H1 (cell line): Measurements from ENCODE around the gene DCAF15. TPM values are rescaled to one million over a fixed set of nuclear protein-coding genes. Genes with fewer than 3 reads are reported as not detected.
"Not testable (repeated sequence)": the region's sequence is repeated elsewhere in the genome, so short reads cannot be mapped to it uniquely, and the experiment has no call there.

ENCODE experiments used
- CTCF ChIA-PET: fragments of 300-600 bp; sonication (Branson Sonifier 250); formaldehyde crosslinking; loops from one replicate; lab custom pipeline; 2021; ENCODE audit not compliant: partially characterized antibody; lab: Charles Lee
- POLR2A ChIA-PET: fragments of 300-600 bp; sonication (Branson Sonifier 250); formaldehyde crosslinking; loops from one replicate; lab custom pipeline; 2021; ENCODE audit warnings: inconsistent platforms; ENCODE audit not compliant: partially characterized antibody; lab: Charles Lee
- DNase-seq, 2 experiments: peaks; one replicate each; pipeline versions ENCODE4 v3.0.0 to v3.0.0-alpha.2; 2010 to 2022; ENCODE audit warnings: low spot score in 2 of 2, low read depth in 1 of 2, mixed read lengths in 1 of 2
- FAIRE-seq: peaks from 2 replicates; lab custom pipeline; 2011; peaks lifted over from hg19 to GRCh38; lab: Jason Lieb, UNC
- H2AFZ ChIP-seq: 2 replicates; pipeline ENCODE4 v1.8.1; 2012; ENCODE audit warnings: low read length, inconsistent platforms
- H2AK5ac ChIP-seq: 2 replicates; pipeline ENCODE4 v1.6.1; 2013; ENCODE audit warnings: low read depth, low read length
- H2BK120ac ChIP-seq: replicated peaks from 2 replicates; pipeline ENCODE3; 2013; ENCODE audit warnings: low read depth, low read length, inconsistent platforms
- H2BK12ac ChIP-seq: 2 replicates; pipeline ENCODE4 v1.6.1; 2013; ENCODE audit warnings: low read depth, low read length
- H2BK15ac ChIP-seq: 2 replicates; pipeline ENCODE4 v1.6.1; 2013; ENCODE audit warnings: low read length
- H2BK20ac ChIP-seq: 2 replicates; pipeline ENCODE4 v1.6.1; 2013; ENCODE audit warnings: low read length
- H2BK5ac ChIP-seq: 2 replicates; pipeline ENCODE4 v1.6.1; 2013; ENCODE audit warnings: low read depth, low read length
- H3K14ac ChIP-seq: 2 replicates; pipeline ENCODE4 v1.6.1; 2013; ENCODE audit warnings: inconsistent platforms; ENCODE audit not compliant: insufficient read length
- H3K18ac ChIP-seq: 2 replicates; pipeline ENCODE4 v1.6.1; 2013; ENCODE audit warnings: low read length; ENCODE audit errors: extremely low read depth
- H3K23ac ChIP-seq: 2 replicates; pipeline ENCODE4 v1.6.1; 2013; ENCODE audit warnings: inconsistent platforms; ENCODE audit not compliant: insufficient read length
- H3K23me2 ChIP-seq: 2 replicates; pipeline ENCODE4 v1.6.1; 2013; ENCODE audit warnings: low read depth, low read length
- H3K27ac ChIP-seq: 2 replicates; pipeline ENCODE4 v1.6.1; 2011; ENCODE audit warnings: low read depth, low read length, inconsistent platforms
- H3K27me3 ChIP-seq, 4 experiments: replicated peaks in 1 of 4; 1 replicate in 1 of 4; 2 replicates in 3 of 4; pipeline versions ENCODE4 v1.6.1 to v1.8.1; 2011 to 2013; ENCODE audit warnings: low read length in 3 of 4, mild to moderate bottlenecking in 3 of 4, inconsistent platforms in 2 of 4, mixed read lengths in 2 of 4, moderate library complexity in 1 of 4; ENCODE audit not compliant: control insufficient read depth in 3 of 4, insufficient read depth in 3 of 4; ENCODE audit errors: extremely low read depth in 1 of 4
- H3K36me3 ChIP-seq, 4 experiments: 2 replicates each; pipeline versions ENCODE4 v1.6.1 to v1.8.1; 2011 to 2013; ENCODE audit warnings: mild to moderate bottlenecking in 4 of 4, low read length in 3 of 4, moderate library complexity in 2 of 4, control low read depth in 1 of 4, inconsistent platforms in 1 of 4; ENCODE audit not compliant: insufficient read depth in 4 of 4, control insufficient read depth in 2 of 4
- H3K4ac ChIP-seq: replicated peaks from 2 replicates; pipeline ENCODE3; 2013; ENCODE audit warnings: low read length, low read depth, mixed read lengths, inconsistent platforms; ENCODE audit not compliant: insufficient read length
- H3K4me1 ChIP-seq, 4 experiments: replicated peaks in 1 of 4; 1 replicate in 1 of 4; 2 replicates in 3 of 4; pipeline versions ENCODE4 v1.6.1 to v1.8.1; 2011 to 2013; ENCODE audit warnings: low read length in 3 of 4, inconsistent platforms in 2 of 4, mixed read lengths in 1 of 4; ENCODE audit not compliant: insufficient read depth in 4 of 4, control insufficient read depth in 3 of 4
- H3K4me2 ChIP-seq, 2 experiments: 2 replicates each; pipeline versions ENCODE4 v1.6.1 to v1.8.1; 2011 to 2013; ENCODE audit warnings: low read depth in 2 of 2, low read length in 2 of 2, control low read depth in 1 of 2, inconsistent platforms in 1 of 2, mild to moderate bottlenecking in 1 of 2; ENCODE audit not compliant: insufficient read depth in 1 of 2
- H3K4me3 ChIP-seq, 4 experiments: fragments of 200-600, 300-600 bp in 1 of 4; sonication (generic), shearing (Covaris generic), sonication (Bioruptor Twin) in 1 of 4; 2 replicates each; pipeline versions ENCODE4 v1.5.1 to v1.8.1; 2011 to 2016; ENCODE audit warnings: low read length in 4 of 4, low read depth in 3 of 4, control low read depth in 2 of 4, inconsistent platforms in 2 of 4, mild to moderate bottlenecking in 2 of 4, mixed read lengths in 1 of 4, moderate library complexity in 1 of 4; ENCODE audit not compliant: insufficient read depth in 2 of 4; ENCODE audit errors: extremely low read depth in 1 of 4
- H3K56ac ChIP-seq: replicated peaks from 2 replicates; pipeline ENCODE3; 2013; ENCODE audit warnings: low read depth, mild to moderate bottlenecking, mixed read lengths, low read length, inconsistent platforms; ENCODE audit not compliant: insufficient read length
- H3K79me1 ChIP-seq: 2 replicates; pipeline ENCODE4 v1.6.1; 2013; ENCODE audit warnings: low read depth, low read length, control low read depth
- H3K79me2 ChIP-seq, 2 experiments: 2 replicates each; pipeline versions ENCODE4 v1.6.1 to v1.8.1; 2012 to 2013; ENCODE audit warnings: low read length in 2 of 2, mild to moderate bottlenecking in 2 of 2, inconsistent platforms in 1 of 2; ENCODE audit not compliant: insufficient read depth in 2 of 2, control insufficient read depth in 1 of 2
- H3K9ac ChIP-seq, 4 experiments: replicated peaks in 1 of 4; 1 replicate in 1 of 4; 2 replicates in 3 of 4; pipeline versions ENCODE4 v1.6.1 to v1.8.1; 2011 to 2013; ENCODE audit warnings: low read depth in 3 of 4, low read length in 3 of 4, control low read depth in 2 of 4, mild to moderate bottlenecking in 2 of 4, moderate library complexity in 2 of 4, inconsistent platforms in 1 of 4; ENCODE audit errors: extremely low read depth in 1 of 4
- H3K9me3 ChIP-seq, 2 experiments: 2 replicates each; pipeline versions ENCODE4 v1.6.1 to v1.8.1; 2012 to 2013; ENCODE audit warnings: mild to moderate bottlenecking in 2 of 2, moderate library complexity in 2 of 2, control low read depth in 1 of 2, inconsistent platforms in 1 of 2, low read depth in 1 of 2, low read length in 1 of 2, mixed read lengths in 1 of 2; ENCODE audit not compliant: insufficient read depth in 2 of 2
- H4K20me1 ChIP-seq, 2 experiments: replicated peaks in 1 of 2; 2 replicates each; pipeline versions ENCODE3 to v1.8.1; 2011 to 2013; ENCODE audit warnings: inconsistent platforms in 2 of 2, low read length in 2 of 2, mild to moderate bottlenecking in 1 of 2; ENCODE audit not compliant: insufficient read depth in 2 of 2, control insufficient read depth in 1 of 2
- H4K5ac ChIP-seq: 2 replicates; pipeline ENCODE4 v1.6.1; 2013; ENCODE audit warnings: low read length, low read depth, mixed read lengths, inconsistent platforms; ENCODE audit not compliant: insufficient read length
- H4K8ac ChIP-seq: 2 replicates; pipeline ENCODE4 v1.8.0; 2013; ENCODE audit warnings: mild to moderate bottlenecking, moderate library complexity, low read length, inconsistent platforms; ENCODE audit not compliant: insufficient read depth; ENCODE audit errors: extremely low read depth
- H4K91ac ChIP-seq: replicated peaks from 2 replicates; pipeline ENCODE3; 2013; ENCODE audit warnings: low read length, mixed read lengths, inconsistent platforms; ENCODE audit not compliant: insufficient read length
- WGBS, 2 experiments: shearing (Covaris generic) in 1 of 2; methylation state at CpG; one replicate each; pipeline versions ENCODE4 v1.1.6 to v1.1.7; 2013 to 2015; ENCODE audit warnings: low lambda C conversion rate in 2 of 2, mixed read lengths in 2 of 2, inconsistent platforms in 1 of 2, low coverage in 1 of 2, missing lambda C conversion rate in 1 of 2; ENCODE audit not compliant: insufficient replicate concordance in 2 of 2, insufficient coverage in 1 of 2, insufficient read length in 1 of 2; ENCODE audit errors: extremely low coverage in 1 of 2, missing lambda C conversion rate in 1 of 2; 5-methylcytosine and 5-hydroxymethylcytosine counted together
- polyA plus RNA-seq, 7 experiments: library from polyadenylated mRNA; depleted of rRNA in 3 of 7; stranded (reverse) in 5 of 7; unstranded in 2 of 7; fragments of >200 nt in 5 of 7; fragments of 200-250 nt in 2 of 7; gene quantifications; 1 replicate in 5 of 7; 2 replicates in 1 of 7; 4 replicates in 1 of 7; pipeline versions ENCODE4 v1.2.1 to v1.2.3, GENCODE V29; 2011 to 2013; ENCODE audit warnings: missing spikeins in 2 of 7, mixed read lengths in 2 of 7
- total RNA-seq: library from RNA; stranded (reverse); fragmentation: NEBNext Ultra II Directional; extraction: Animal tissue kit (Norgen Biotek cat#: 25700); gene quantifications from 2 replicates; pipeline ENCODE4 v1.2.1, GENCODE V29; 2021

Gene DCAF15
- total and polyA plus RNA-seq, 2 of the 8 experiments (the other 6 are each of a cell fraction or from before 2014, with no cell fraction given), result 68.7 to 80.8 TPM

DNA sequence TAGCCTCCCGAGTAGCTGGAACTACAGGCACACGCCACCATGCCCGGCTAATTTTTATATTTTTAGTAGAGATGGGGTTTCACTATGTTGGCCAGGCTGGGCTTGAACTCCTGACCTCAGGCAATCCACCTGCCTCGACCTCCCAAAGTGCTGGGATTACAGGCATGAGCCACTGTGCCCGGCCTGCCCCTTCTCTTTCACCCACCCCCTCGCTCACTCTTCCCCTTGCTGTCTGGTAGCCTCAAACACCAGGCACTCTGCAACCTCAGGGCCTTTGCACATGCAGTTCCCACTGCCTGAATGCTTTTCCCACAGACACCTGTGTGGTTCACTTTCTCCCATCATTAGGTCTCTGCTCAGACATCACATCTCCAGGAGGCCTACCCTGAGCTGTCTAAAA is 30.2 kb upstream of the DCAF15 start:
- not testable (repeated sequence) for H3K27me3 ChIP-seq, H3K18ac ChIP-seq, H4K5ac ChIP-seq, H3K79me2 ChIP-seq, FAIRE-seq, H3K4me1 ChIP-seq, H2BK20ac ChIP-seq, H2BK5ac ChIP-seq, H2AK5ac ChIP-seq, H3K9ac ChIP-seq, H3K79me1 ChIP-seq, H2BK120ac ChIP-seq, H3K14ac ChIP-seq, DNase-seq, H2BK12ac ChIP-seq, H3K27ac ChIP-seq, H2AFZ ChIP-seq, H3K23ac ChIP-seq, H3K23me2 ChIP-seq, H4K20me1 ChIP-seq, H3K56ac ChIP-seq, H4K91ac ChIP-seq, H3K4ac ChIP-seq, H3K4me3 ChIP-seq, H4K8ac ChIP-seq, H2BK15ac ChIP-seq, H3K4me2 ChIP-seq
- POLR2A ChIA-PET, result interaction anchor here (0.8 to 3.7 kb wide), 7 partner anchors 11 to 86 kb away, joined by 3 to 21 read pairs (median 6); partner anchors contain the start of genes DCAF15 and PODNL1
- 94% methylated on average over 6 of the region's 6 CpGs; no CpG with 5 or more reads in 1 of the 2 experiments for WGBS, 2 experiments
- peaks cover 9 to 50% (median 40%) of the 10 kb centered on the region in 4 experiments for H3K36me3 ChIP-seq
- CTCF ChIA-PET, result interaction anchor here (0.7 to 1.5 kb wide), 4 partner anchors 17 to 150 kb away, joined by 3 to 4 read pairs (median 3); partner anchors contain the start of genes BRME1 and MISP3
- peaks cover 9 to 10% of the 10 kb centered on the region in 2 experiments for H3K9me3 ChIP-seq
